K562 (cell line): ENCODE data around the gene TNFRSF6B. TPM values are rescaled to one million over a fixed set of nuclear protein-coding genes. Genes with fewer than 3 reads are reported as not detected.

Experiments used
- E2F3 ChIP-seq: fragments of 250-450 bp; sonication (Bioruptor Pico); IDR thresholded peaks from 2 replicates; pipeline ENCODE4 v1.4.0; 2020; ENCODE audit warnings: mild to moderate bottlenecking
- GABPB1 ChIP-seq: sonication (generic); formaldehyde crosslinking; IDR thresholded peaks from 2 replicates; pipeline ENCODE4 v1.8.0; 2022; ENCODE audit warnings: mild to moderate bottlenecking, missing genetic modification reagents
- GABPB2 ChIP-seq: fragments of 250-450 bp; sonication (Bioruptor Pico); conservative IDR thresholded peaks from 2 replicates; pipeline ENCODE4 v1.5.1; 2021; ENCODE audit warnings: mild to moderate bottlenecking
- MGA ChIP-seq: fragments of 450-650 bp; IDR thresholded peaks from 2 replicates; pipeline ENCODE4 v1.6.1; 2016; ENCODE audit warnings: mild to moderate bottlenecking, moderate library complexity
- NCOA1 ChIP-seq: fragments of 450-650 bp; IDR thresholded peaks from 2 replicates; pipeline ENCODE4 v1.6.1; 2016; ENCODE audit warnings: low read depth
- RAD21 ChIP-seq, 2 experiments: fragments of 250-450 bp in 1 of 2; fragments of 450-650 bp in 1 of 2; sonication (Bioruptor Pico) in 1 of 2; formaldehyde crosslinking in 1 of 2; IDR thresholded peaks in 1 of 2; conservative IDR thresholded peaks in 1 of 2; 2 replicates each; pipeline versions ENCODE4 v1.4.0 to v1.8.0; 2020 to 2022; ENCODE audit warnings: mild to moderate bottlenecking in 2 of 2, moderate library complexity in 1 of 2
- RBM22 ChIP-seq: fragments of 200-400 bp; formaldehyde crosslinking; IDR thresholded peaks from 2 replicates; pipeline ENCODE4 v1.6.1; 2018; ENCODE audit warnings: low read length, low read depth; ENCODE audit not compliant: poor library complexity, severe bottlenecking
- RBM39 ChIP-seq: fragments of 200-400 bp; formaldehyde crosslinking; optimal IDR thresholded peaks from 2 replicates; pipeline ENCODE3; 2018; ENCODE audit warnings: low read depth, low read length
- RUNX1 ChIP-seq: sonication (generic); IDR thresholded peaks from 2 replicates; pipeline ENCODE4 v1.6.1; 2016; ENCODE audit warnings: antibody characterized with exemption, low read depth
- TCF3 ChIP-seq: sonication (generic); formaldehyde crosslinking; IDR thresholded peaks from 2 replicates; pipeline ENCODE4 v1.4.0; 2020; ENCODE audit warnings: mild to moderate bottlenecking, missing genetic modification reagents
- ZFX ChIP-seq: sonication (generic); formaldehyde crosslinking; IDR thresholded peaks from 2 replicates; pipeline ENCODE4 v1.8.0; 2022; ENCODE audit warnings: mild to moderate bottlenecking, missing genetic modification reagents, moderate library complexity
- polyA plus RNA-seq, 8 experiments: library from polyadenylated mRNA; depleted of rRNA in 4 of 8; stranded (reverse) in 5 of 8; unstranded in 3 of 8; fragments of >200 nt; fragmentation: Nextera tagmentation in 2 of 8; fragmentation: Illumina TruSeq in 1 of 8; extraction: Ambion mirVana in 2 of 8; extraction: Trizol in 1 of 8; gene quantifications; 2 replicates each; pipeline versions ENCODE4 v1.2.1 to v1.2.3, GENCODE V29; 2011 to 2014; ENCODE audit warnings: inconsistent platforms in 1 of 8, missing spikeins in 1 of 8
- total RNA-seq, 7 experiments: library from RNA; depleted of rRNA in 6 of 7; stranded (reverse); fragments of >200 nt in 6 of 7; fragmentation: Illumina TruSeq in 2 of 7; extraction: Trizol in 2 of 7; gene quantifications; 2 replicates each; pipeline versions ENCODE4 v1.2.1 to v1.2.3, GENCODE V29; 2011 to 2021; ENCODE audit warnings: low replicate concordance in 1 of 7
- TF ChIP-seq, protein P1 (sequence below): fragments of 150-350 bp; conservative IDR thresholded peaks from 2 replicates; pipeline ENCODE4 v1.6.1; 2014; ENCODE audit warnings: low read length

The TNFRSF6B gene
- total and polyA plus RNA-seq, 9 of the 15 experiments (the other 6 are each of a cell fraction or from before 2014, with no cell fraction given), result 0.10 to 3.5 (median 0.32) TPM; not detected in 6

- TF ChIP-seq RAD21 (CRISPR knock-in tag; conservative IDR thresholded peaks at IDR 0.05 in 1 of 2, IDR thresholded peaks at IDR 0.05 in 1 of 2) (no peak; a peak in 1 of 4 replicates), GABPB1 (CRISPR knock-in tag) (peak; percentile 100), RBM39 (peak; percentile 57), GABPB2 (no peak), TCF3 (CRISPR knock-in tag) (peak; percentile 18; the same call in 1 of the 2 replicates), NCOA1 (peak; percentile 99), RUNX1 (no peak), RBM22 (peak; percentile 83), MGA (no peak), ZFX (CRISPR knock-in tag) (peak; percentile 98), E2F3 (CRISPR knock-in tag) (no peak)
- TF ChIP-seq, protein P1, sequence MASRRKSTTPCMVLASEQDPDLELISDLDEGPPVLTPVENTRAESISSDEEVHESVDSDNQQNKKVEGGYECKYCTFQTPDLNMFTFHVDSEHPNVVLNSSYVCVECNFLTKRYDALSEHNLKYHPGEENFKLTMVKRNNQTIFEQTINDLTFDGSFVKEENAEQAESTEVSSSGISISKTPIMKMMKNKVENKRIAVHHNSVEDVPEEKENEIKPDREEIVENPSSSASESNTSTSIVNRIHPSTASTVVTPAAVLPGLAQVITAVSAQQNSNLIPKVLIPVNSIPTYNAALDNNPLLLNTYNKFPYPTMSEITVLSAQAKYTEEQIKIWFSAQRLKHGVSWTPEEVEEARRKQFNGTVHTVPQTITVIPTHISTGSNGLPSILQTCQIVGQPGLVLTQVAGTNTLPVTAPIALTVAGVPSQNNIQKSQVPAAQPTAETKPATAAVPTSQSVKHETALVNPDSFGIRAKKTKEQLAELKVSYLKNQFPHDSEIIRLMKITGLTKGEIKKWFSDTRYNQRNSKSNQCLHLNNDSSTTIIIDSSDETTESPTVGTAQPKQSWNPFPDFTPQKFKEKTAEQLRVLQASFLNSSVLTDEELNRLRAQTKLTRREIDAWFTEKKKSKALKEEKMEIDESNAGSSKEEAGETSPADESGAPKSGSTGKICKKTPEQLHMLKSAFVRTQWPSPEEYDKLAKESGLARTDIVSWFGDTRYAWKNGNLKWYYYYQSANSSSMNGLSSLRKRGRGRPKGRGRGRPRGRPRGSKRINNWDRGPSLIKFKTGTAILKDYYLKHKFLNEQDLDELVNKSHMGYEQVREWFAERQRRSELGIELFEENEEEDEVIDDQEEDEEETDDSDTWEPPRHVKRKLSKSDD, result peak; percentile 62; the same call in 1 of the 2 replicates
Observed at GRCh38 chr20:63657937-63658748, 38.3 kb upstream of the TNFRSF6B start, which contains the start of gene RTEL1 (continued).
